OCI-LY3 (cell line): ENCODE results near the gene PLXDC2.

ENCODE experiments used
- H2AFZ ChIP-seq: fragments of 200-600, 300-600 bp; shearing (Covaris generic); 2 replicates; pipeline ENCODE4 v1.6.0; 2014; ENCODE audit warnings: antibody characterized with exemption, low read depth, low read length
- H3K27ac ChIP-seq: fragments of 200-600, 300-600 bp; sonication (generic); 2 replicates; pipeline ENCODE4 v1.5.1; 2014; ENCODE audit warnings: mild to moderate bottlenecking, low read length, moderate library complexity, mixed read lengths
- H3K27me3 ChIP-seq: fragments of 200-600, 300-600 bp; sonication (generic); 2 replicates; pipeline ENCODE4 v1.6.1; 2014; ENCODE audit warnings: low read depth, low read length, mixed read lengths
- H3K36me3 ChIP-seq: fragments of 200-600, 300-600 bp; sonication (generic); replicated peaks from 2 replicates; pipeline ENCODE3; 2014; ENCODE audit warnings: low read depth, low read length, mixed read lengths
- H3K4me1 ChIP-seq: fragments of 300-600, 200-600 bp; sonication (generic); 2 replicates; pipeline ENCODE4 v1.6.1; 2014; ENCODE audit warnings: low read length, mixed read lengths
- H3K4me2 ChIP-seq: fragments of 200-600, 300-600 bp; sonication (generic); 2 replicates; pipeline ENCODE4 v1.6.1; 2014; ENCODE audit warnings: low read length, mixed read lengths
- H3K4me3 ChIP-seq: fragments of 300-600, 200-600 bp; sonication (generic); 2 replicates; pipeline ENCODE4 v1.5.1; 2014; ENCODE audit warnings: antibody characterized with exemption, mild to moderate bottlenecking, low read length, moderate library complexity
- H3K79me2 ChIP-seq: fragments of 300-600, 200-600 bp; shearing (Covaris generic); 2 replicates; pipeline ENCODE4 v1.6.1; 2014; ENCODE audit warnings: mild to moderate bottlenecking, low read length, mixed read lengths
- H3K9ac ChIP-seq: fragments of 300-600, 200-600 bp; shearing (Covaris generic); 2 replicates; pipeline ENCODE4 v1.6.0; 2014; ENCODE audit warnings: mild to moderate bottlenecking, low read length, moderate library complexity
- H3K9me3 ChIP-seq: fragments of 200-600, 300-600 bp; shearing (Covaris generic); 2 replicates; pipeline ENCODE4 v1.6.1; 2014; ENCODE audit warnings: low read length, mixed read lengths; ENCODE audit not compliant: insufficient read depth
- H4K20me1 ChIP-seq: fragments of 200-600, 300-600 bp; sonication (generic); 2 replicates; pipeline ENCODE4 v1.6.1; 2016; ENCODE audit warnings: low read length, mixed read lengths; ENCODE audit not compliant: insufficient read depth
- EZH2phosphoT487 ChIP-seq: fragments of 200-600 bp; shearing (Covaris generic); IDR thresholded peaks from 2 replicates; pipeline ENCODE4 v1.6.1; 2018; ENCODE audit warnings: antibody characterized with exemption, mixed run types, low read depth
- TF ChIP-seq, protein P1 (sequence below): fragments of 200-600, 300-600 bp; sonication (generic); IDR thresholded peaks from 2 replicates; pipeline ENCODE4 v1.5.1; 2014; ENCODE audit warnings: antibody characterized with exemption, low read length, low read depth

Gene PLXDC2

DNA sequence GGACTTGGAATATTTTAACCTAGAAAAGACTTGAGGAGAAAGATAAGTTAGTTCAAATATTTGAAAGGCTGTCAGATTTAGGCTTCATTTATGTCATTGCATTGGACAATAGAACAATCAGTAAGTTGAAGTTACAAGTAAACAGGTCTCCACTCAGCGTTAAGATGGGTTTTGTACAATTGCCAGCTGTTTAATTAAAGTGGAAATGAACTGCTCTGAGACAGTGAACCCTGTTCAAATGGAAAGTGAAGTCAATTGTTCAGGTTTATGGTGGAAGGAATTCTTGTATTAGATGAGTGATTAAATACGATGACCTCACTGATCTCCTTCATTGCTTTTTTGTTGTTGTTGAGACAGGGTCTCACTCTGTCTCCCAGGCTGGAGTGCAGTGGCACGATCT lies 151.7 kb downstream of the PLXDC2 start:
- TF ChIP-seq EZH2phosphoT487: no peak
- TF ChIP-seq, protein P1, sequence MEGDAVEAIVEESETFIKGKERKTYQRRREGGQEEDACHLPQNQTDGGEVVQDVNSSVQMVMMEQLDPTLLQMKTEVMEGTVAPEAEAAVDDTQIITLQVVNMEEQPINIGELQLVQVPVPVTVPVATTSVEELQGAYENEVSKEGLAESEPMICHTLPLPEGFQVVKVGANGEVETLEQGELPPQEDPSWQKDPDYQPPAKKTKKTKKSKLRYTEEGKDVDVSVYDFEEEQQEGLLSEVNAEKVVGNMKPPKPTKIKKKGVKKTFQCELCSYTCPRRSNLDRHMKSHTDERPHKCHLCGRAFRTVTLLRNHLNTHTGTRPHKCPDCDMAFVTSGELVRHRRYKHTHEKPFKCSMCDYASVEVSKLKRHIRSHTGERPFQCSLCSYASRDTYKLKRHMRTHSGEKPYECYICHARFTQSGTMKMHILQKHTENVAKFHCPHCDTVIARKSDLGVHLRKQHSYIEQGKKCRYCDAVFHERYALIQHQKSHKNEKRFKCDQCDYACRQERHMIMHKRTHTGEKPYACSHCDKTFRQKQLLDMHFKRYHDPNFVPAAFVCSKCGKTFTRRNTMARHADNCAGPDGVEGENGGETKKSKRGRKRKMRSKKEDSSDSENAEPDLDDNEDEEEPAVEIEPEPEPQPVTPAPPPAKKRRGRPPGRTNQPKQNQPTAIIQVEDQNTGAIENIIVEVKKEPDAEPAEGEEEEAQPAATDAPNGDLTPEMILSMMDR: no peak
- Histone ChIP-seq H2AFZ (no peak overlapping the region), H3K4me1 (no peaks in the 10 kb centered on the region), H3K9ac (no peak overlapping the region), H3K9me3 (no peaks in the 10 kb centered on the region), H3K4me2 (no peak overlapping the region), H3K79me2 (no peaks in the 10 kb centered on the region), H4K20me1 (no peaks in the 10 kb centered on the region), H3K27ac (no peak overlapping the region), H3K36me3 (no peaks in the 10 kb centered on the region), H3K27me3 (no peaks in the 10 kb centered on the region), H3K4me3 (no peak overlapping the region)

DNA sequence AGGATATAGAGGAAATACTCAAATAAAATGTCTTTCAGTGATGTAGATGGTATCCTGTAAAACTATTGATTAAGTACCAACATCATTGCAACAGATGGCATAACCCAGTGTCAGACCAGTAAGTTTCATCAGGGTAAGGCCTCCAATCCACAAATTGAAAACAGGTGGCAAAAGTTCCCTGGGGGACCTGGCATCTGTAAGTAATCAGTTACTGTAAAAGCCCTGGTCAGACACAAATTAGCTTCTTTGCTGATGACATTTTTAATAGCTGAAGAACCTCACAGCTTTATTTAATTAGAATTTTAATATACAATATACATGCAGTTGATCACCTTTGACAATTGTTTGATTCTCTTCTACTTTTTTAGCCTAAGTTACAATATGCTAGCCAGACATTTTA lies 152.5 kb downstream of the PLXDC2 start:
- no peaks in the 10 kb centered on the region for H3K27me3 ChIP-seq
- no peaks in the 10 kb centered on the region for H4K20me1 ChIP-seq
- no peaks in the 10 kb centered on the region for H3K9me3 ChIP-seq
- TF ChIP-seq, protein P1: no peak
- no peak for TF ChIP-seq EZH2phosphoT487
- H2AFZ ChIP-seq: no peak overlapping the region
- H3K36me3 ChIP-seq: no peaks in the 10 kb centered on the region
- no peak overlapping the region for H3K9ac ChIP-seq
- no peaks in the 10 kb centered on the region for H3K79me2 ChIP-seq
- H3K4me2 ChIP-seq: no peak overlapping the region
- H3K4me3 ChIP-seq: no peak overlapping the region
- no peaks in the 10 kb centered on the region for H3K4me1 ChIP-seq
- H3K27ac ChIP-seq: no peak overlapping the region

DNA sequence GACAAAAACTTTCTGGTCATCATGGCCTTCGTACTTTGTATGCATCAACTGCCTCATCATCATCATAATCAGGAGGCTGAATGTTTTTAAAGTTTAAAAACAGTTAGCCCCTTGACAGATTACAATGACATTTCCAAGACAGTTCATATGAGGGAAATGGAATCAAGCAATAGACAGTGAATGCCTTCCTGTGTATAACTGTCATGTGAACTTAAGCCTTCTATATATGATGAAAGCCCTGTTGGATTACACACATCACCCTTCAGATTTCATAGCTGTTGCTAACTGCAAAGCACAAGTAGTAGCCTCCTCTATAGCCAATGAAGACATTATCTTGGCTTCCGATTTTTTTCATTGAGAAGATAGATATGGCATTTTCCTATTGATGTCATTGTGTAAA lies 154.0 kb downstream of the PLXDC2 start:
- Histone ChIP-seq H3K36me3 (no peaks in the 10 kb centered on the region), H2AFZ (no peak overlapping the region), H3K9me3 (no peaks in the 10 kb centered on the region), H3K4me3 (no peak overlapping the region), H3K4me1 (no peaks in the 10 kb centered on the region), H3K79me2 (no peaks in the 10 kb centered on the region), H3K27me3 (no peaks in the 10 kb centered on the region), H3K4me2 (no peak overlapping the region), H4K20me1 (no peaks in the 10 kb centered on the region), H3K27ac (no peak overlapping the region), H3K9ac (no peak overlapping the region)
- TF ChIP-seq, protein P1: no peak
- no peak for TF ChIP-seq EZH2phosphoT487

DNA sequence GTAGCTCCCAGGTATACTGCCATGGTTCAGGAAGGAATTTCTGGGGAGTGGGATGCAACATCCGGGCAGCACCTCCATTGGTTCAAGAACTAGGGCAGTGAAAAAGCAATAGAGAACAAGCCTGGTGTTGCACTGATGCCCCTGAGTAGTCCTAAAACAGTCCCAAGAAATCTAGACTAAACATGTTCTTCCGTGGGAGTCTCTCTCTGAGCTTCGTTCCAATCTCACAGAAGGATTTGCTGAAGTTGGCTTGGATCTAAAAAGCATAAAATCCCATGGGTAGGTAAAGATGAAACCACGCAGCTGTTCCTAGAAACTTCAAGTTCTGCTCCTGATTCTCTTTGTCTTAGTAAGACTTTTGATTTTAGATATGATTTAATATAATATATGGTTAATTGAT lies 154.5 kb downstream of the PLXDC2 start:
- TF ChIP-seq, protein P1: no peak
- no peak for TF ChIP-seq EZH2phosphoT487
- Histone ChIP-seq H3K4me3 (no peak overlapping the region), H2AFZ (no peak overlapping the region), H3K4me1 (no peaks in the 10 kb centered on the region), H3K4me2 (no peak overlapping the region), H3K79me2 (no peaks in the 10 kb centered on the region), H3K36me3 (no peaks in the 10 kb centered on the region), H3K27ac (no peak overlapping the region), H3K9ac (no peak overlapping the region), H3K27me3 (no peaks in the 10 kb centered on the region), H4K20me1 (no peaks in the 10 kb centered on the region), H3K9me3 (no peaks in the 10 kb centered on the region)
